NCI-H146 (cell line): ENCODE results near the gene RERG.
"Not testable (repeated sequence)": the region's sequence is repeated elsewhere in the genome, so short reads cannot be mapped to it uniquely, and the experiment has no call there.

Experiments used
- DNase-seq: peaks from one replicate; lab custom pipeline; 2025; lab: John Stamatoyannopoulos, UW

RERG gene

GRCh38 chr12:15220915-15221885 is at the start of gene RERG:
RERG (minus strand) TSS chr12:15221417; CDS start chr12:15217489, 3,928 bp downstream.
- DNase-seq = peak; percentile 87

- no peak for DNase-seq
These were observed 49.4 kb upstream of the RERG start for GRCh38 chr12:15270591-15270990.

- DNase-seq = peak; percentile 85
These were observed 47.8 kb upstream of the RERG start for GRCh38 chr12:15268927-15269552.

GRCh38 chr12:15268309-15268708 is 47.1 kb upstream of the RERG start:
- no peak for DNase-seq

- no peak for DNase-seq
These were observed 44.7 kb upstream of the RERG start for GRCh38 chr12:15265875-15266274.

- DNase-seq = peak; percentile 38
These were observed 35.5 kb upstream of the RERG start for GRCh38 chr12:15256761-15257160.

- no peak for DNase-seq
These were observed 32.8 kb upstream of the RERG start for GRCh38 chr12:15253990-15254389.

- DNase-seq = no peak
These were observed 23.7 kb upstream of the RERG start for GRCh38 chr12:15244926-15245325.

- peak; percentile 29 for DNase-seq
These were observed 23.1 kb upstream of the RERG start for GRCh38 chr12:15244341-15244740.

GRCh38 chr12:15243102-15243501 is 21.9 kb upstream of the RERG start:
- DNase-seq = no peak

GRCh38 chr12:15240898-15241297 is 19.7 kb upstream of the RERG start:
- DNase-seq = no peak

GRCh38 chr12:15234508-15234907 is 13.3 kb upstream of the RERG start:
- no peak for DNase-seq

GRCh38 chr12:15234011-15234410 is 12.8 kb upstream of the RERG start:
- DNase-seq = no peak

- no peak for DNase-seq
These were observed 11.7 kb upstream of the RERG start for GRCh38 chr12:15232959-15233358.

GRCh38 chr12:15231493-15231892 is 10.3 kb upstream of the RERG start:
- no peak for DNase-seq

- no peak for DNase-seq
These were observed 9.5 kb upstream of the RERG start for GRCh38 chr12:15230751-15231150.

- no peak for DNase-seq
These were observed 8.9 kb upstream of the RERG start for GRCh38 chr12:15230137-15230536.

GRCh38 chr12:15227004-15227679 is 5.9 kb upstream of the RERG start:
- DNase-seq = peak; percentile 50

GRCh38 chr12:15225863-15226218 is 4.6 kb upstream of the RERG start:
- not testable (repeated sequence) for DNase-seq

GRCh38 chr12:15225136-15225862 is 4.1 kb upstream of the RERG start:
- DNase-seq = no peak

GRCh38 chr12:15222219-15222618 is 1.0 kb upstream of the RERG start:
- peak; percentile 9 for DNase-seq

GRCh38 chr12:15220451-15220850 is 766 bp downstream of the RERG start:
- no peak for DNase-seq
